ENCODE measurements around the gene XXYLT1.

- TF ChIP-seq CTCF (tag by site-specific recombination; IDR thresholded peaks at IDR 0.05) (no peak), ZNF274 (IDR thresholded peaks at IDR 0.05; ENCODE audit: low read length) (no peak), ZNF274 (tag by site-specific recombination; IDR thresholded peaks at IDR 0.05; ENCODE audit: borderline replicate concordance) (no peak), ZNF175 (tag by site-specific recombination; IDR thresholded peaks at IDR 0.05) (no peak), SETDB1 (IDR thresholded peaks at IDR 0.05; ENCODE audit: insufficient read length, low read length) (peak; percentile 76), ZNF514 (tag by site-specific recombination; IDR thresholded peaks at IDR 0.05) (no peak), ZNF174 (tag by site-specific recombination; IDR thresholded peaks at IDR 0.05) (no peak), ZBTB8A (tag by site-specific recombination; IDR thresholded peaks at IDR 0.05) (peak; percentile 91), ZBTB49 (tag by site-specific recombination; IDR thresholded peaks at IDR 0.05; ENCODE audit: low read depth) (no peak), ZNF2 (tag by site-specific recombination; IDR thresholded peaks at IDR 0.05) (peak; percentile 69; the same call in 1 of the 2 replicates), ZNF548 (tag by site-specific recombination; IDR thresholded peaks at IDR 0.05) (no peak), REST (tag by site-specific recombination; IDR thresholded peaks at IDR 0.05) (no peak), ZFP37 (tag by site-specific recombination; IDR thresholded peaks at IDR 0.05) (no peak; the same call in 1 of the 2 replicates), ZFHX2 (tag by site-specific recombination; conservative IDR thresholded peaks at IDR 0.05) (no peak)
- TF ChIP-seq, protein P1, sequence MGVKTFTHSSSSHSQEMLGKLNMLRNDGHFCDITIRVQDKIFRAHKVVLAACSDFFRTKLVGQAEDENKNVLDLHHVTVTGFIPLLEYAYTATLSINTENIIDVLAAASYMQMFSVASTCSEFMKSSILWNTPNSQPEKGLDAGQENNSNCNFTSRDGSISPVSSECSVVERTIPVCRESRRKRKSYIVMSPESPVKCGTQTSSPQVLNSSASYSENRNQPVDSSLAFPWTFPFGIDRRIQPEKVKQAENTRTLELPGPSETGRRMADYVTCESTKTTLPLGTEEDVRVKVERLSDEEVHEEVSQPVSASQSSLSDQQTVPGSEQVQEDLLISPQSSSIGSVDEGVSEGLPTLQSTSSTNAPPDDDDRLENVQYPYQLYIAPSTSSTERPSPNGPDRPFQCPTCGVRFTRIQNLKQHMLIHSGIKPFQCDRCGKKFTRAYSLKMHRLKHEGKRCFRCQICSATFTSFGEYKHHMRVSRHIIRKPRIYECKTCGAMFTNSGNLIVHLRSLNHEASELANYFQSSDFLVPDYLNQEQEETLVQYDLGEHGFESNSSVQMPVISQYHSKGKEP (tag by site-specific recombination; IDR thresholded peaks at IDR 0.05), result peak; percentile 37; the same call in 1 of the 2 replicates
Measured at GRCh38 chr3:195102609-195103467, 168.1 kb downstream of the XXYLT1 start.

All from HEK293 (cell line).